HG03520 (cell line): Measurements from ENCODE around the gene BSDC1.
"Not testable (repeated sequence)": the region's sequence is repeated elsewhere in the genome, so short reads cannot be mapped to it uniquely, and the experiment has no call there.

Source experiments
- ATAC-seq: cut with Tn5 transposase; IDR thresholded peaks from one replicate; pipeline ENCODE4 v1.9.1; 2021; ENCODE audit warnings: mild to moderate bottlenecking, moderate library complexity; ENCODE audit not compliant: unreplicated experiment

BSDC1 gene

GRCh38 chr1:32361308-32361673 is 33.0 kb downstream of the BSDC1 start:
- ATAC-seq: no peak

- ATAC-seq: no peak
Observed at GRCh38 chr1:32358435-32358834, 35.8 kb downstream of the BSDC1 start.

GRCh38 chr1:32357614-32358013 is 36.6 kb downstream of the BSDC1 start:
- ATAC-seq: no peak

- no peak for ATAC-seq
Observed at GRCh38 chr1:32356478-32356877, 37.8 kb downstream of the BSDC1 start.

- not testable (repeated sequence) for ATAC-seq
Observed at GRCh38 chr1:32355778-32356177, 38.5 kb downstream of the BSDC1 start.

- ATAC-seq: no peak
Observed at GRCh38 chr1:32353886-32354570, 40.2 kb downstream of the BSDC1 start.

GRCh38 chr1:32353431-32353830 is 40.8 kb downstream of the BSDC1 start:
- no peak for ATAC-seq

- ATAC-seq: no peak
Observed at GRCh38 chr1:32352831-32353383, 41.3 kb downstream of the BSDC1 start.

GRCh38 chr1:32352239-32352745 is 41.9 kb downstream of the BSDC1 start:
- ATAC-seq: no peak

GRCh38 chr1:32351399-32352238 is 42.6 kb downstream of the BSDC1 start:
- ATAC-seq: peak; percentile 82

GRCh38 chr1:32350785-32351398 is 43.3 kb downstream of the BSDC1 start:
- peak; percentile 11 for ATAC-seq

- ATAC-seq: no peak
Observed at GRCh38 chr1:32349211-32349708, 45.0 kb downstream of the BSDC1 start.

- no peak for ATAC-seq
Observed at GRCh38 chr1:32346532-32347157, 47.6 kb downstream of the BSDC1 start.

GRCh38 chr1:32345289-32345827 is 48.9 kb downstream of the BSDC1 start:
- ATAC-seq: no peak

GRCh38 chr1:32342704-32343103 is 51.5 kb downstream of the BSDC1 start:
- no peak for ATAC-seq

- ATAC-seq: no peak
Observed at GRCh38 chr1:32341971-32342370, 52.3 kb downstream of the BSDC1 start.

GRCh38 chr1:32341186-32341757 is 53.0 kb downstream of the BSDC1 start:
- no peak for ATAC-seq

GRCh38 chr1:32339363-32339978 is 54.8 kb downstream of the BSDC1 start:
- ATAC-seq: no peak

- no peak for ATAC-seq
Observed at GRCh38 chr1:32338637-32339145, 55.5 kb downstream of the BSDC1 start.
